OCI-M2 (cell line): ENCODE results near the gene CNBP.
"Not testable (repeated sequence)": the region's sequence is repeated elsewhere in the genome, so short reads cannot be mapped to it uniquely, and the experiment has no call there.

Experiments used
- DNase-seq: peaks from one replicate; lab custom pipeline; 2025; ENCODE audit not compliant: unreplicated experiment; lab: John Stamatoyannopoulos, UW

CNBP gene

DNA sequence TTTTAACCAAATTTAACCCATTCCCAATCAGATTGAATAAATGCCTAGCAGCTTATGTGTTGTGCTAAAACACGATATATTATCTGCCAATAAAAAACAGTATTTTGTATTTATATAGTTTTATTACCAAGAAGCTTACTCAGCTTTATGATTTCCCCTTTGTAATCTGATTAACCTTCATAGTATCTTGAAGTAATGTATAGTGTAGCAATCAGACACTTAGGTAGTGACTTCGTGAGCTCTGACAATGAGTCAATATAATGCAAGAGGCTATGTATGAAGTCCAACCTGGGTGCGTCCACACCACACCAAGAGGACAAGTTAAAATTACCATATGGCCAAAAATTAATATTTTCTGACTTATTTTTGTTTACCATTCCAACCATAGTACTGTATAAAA lies 2.1 kb upstream of the CNBP start:
- DNase-seq, result no peak

DNA sequence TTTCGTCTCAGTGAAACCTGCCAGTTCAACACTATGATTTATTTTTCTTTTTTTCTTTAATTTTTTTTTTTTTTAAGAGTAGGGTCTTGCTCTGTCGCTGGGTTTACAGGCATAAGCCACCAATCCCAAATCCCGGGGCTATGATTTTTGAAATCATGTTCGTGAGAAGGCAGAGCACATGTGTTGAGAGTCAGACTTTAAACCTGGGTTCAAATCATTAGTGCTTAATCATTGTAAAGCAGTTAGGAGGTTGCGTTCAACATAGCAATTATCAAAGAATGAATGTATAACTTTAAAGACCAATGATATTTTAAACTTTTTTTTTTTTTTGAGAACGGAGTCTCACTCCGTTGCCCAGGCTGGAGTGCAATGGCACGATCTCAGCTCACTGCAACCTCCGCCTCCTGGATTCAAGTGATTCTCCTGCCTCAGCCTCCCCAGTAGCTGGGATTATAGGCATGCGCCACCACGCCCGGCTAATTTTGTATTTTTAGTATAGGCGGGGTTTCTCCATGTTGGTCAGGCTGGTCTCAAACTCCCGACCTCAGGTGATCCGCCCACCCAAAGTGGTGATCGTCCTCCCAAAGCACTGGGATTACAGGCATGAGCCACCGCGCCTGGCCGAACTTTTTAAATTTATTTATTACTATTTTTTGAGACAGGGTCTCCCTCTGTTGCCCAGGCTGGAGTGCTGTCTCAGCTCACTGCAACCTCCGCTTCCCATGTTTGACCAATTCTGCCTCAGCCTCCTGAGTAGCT lies 1.3 kb upstream of the CNBP start:
- DNase-seq, result not testable (repeated sequence)

DNA sequence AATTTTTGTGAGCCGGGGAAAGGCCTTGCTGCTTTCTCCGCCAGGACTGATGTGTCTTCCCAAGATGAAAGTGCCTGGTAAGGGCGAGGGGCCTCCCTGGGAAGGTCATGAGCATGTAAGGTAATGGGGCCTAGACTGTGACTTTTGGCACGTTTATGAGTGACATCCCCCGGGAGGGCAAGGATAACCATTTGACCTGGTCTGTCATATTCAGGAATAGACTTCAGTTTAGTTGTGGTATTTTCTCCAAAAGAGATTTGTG lies 631 bp upstream of the CNBP start:
- DNase-seq, result no peak

DNA sequence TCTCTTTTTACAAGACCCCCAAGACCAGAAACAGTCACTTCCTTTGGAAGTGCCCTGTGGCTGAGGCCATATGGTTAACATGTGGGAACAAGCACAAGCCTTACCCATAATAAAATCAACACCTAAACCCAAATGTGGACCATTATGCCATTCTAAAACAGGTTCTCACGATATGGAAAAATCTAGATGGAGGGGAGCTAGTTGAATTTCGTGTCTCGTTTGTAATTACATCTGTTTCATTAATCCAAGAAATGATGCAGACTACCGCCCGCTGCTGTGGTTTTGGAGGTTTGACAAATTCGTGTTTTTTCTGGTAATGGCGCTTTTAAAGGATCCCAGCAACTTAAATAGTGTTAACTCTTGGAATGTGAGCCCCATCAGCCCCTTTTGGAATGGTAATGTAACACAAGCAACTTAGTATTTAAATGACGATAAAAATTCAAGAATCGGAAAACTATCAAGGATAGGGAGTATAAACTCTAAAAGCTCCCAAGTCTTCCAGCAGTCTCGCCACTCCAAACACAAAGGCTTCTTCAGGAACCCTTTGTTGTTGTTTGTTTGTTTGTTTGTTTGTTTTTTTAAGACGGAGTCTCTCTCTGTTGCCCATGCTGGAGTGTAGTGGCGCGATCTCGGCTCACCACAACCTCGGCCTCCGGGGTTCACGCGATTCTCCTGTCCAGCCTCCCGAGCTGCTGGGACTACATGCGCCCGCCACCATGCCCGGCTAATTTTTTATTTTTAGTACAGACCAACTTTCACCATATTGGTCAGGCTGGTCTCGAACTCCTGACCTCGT lies 1.1 kb downstream of the CNBP start:
- no peak for DNase-seq

DNA sequence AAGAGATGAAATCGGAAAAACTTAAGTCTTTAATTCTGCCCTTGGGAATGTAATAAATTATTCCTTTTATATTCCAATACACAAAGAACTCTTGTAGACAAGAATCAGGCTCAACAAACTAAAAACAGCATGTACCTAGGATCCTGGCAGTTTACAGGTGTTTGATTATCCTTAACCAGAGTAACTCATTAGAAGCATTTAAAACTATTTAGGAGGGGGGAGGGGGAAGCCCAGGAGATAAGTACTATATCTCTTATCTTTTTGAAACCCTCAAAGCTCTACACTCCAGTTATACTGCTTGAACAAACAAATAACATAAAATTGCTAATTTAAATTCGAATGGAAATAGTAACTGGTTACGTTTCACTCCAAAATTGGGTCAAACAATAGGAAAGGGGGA lies 1.9 kb downstream of the CNBP start:
- DNase-seq, result no peak

DNA sequence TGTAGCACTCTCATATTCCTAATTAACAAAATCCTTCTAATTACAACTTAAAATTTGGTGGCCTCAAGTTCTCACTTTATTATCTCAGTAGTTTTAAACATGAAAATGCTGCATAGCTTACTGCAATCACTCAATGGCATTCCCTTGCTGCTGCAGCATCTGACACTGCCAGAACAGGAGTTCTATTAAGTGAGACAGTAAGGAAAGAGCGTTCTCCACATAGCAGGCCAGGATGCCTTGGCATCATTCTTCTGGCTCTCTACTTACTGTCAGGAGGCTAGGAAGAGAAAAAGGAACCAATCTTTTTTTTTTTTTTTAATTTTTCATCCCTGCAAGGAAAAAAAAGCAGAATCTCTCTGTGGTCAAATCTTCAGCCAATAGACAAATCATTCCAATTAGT lies 3.2 kb downstream of the CNBP start:
- DNase-seq, result no peak

DNA sequence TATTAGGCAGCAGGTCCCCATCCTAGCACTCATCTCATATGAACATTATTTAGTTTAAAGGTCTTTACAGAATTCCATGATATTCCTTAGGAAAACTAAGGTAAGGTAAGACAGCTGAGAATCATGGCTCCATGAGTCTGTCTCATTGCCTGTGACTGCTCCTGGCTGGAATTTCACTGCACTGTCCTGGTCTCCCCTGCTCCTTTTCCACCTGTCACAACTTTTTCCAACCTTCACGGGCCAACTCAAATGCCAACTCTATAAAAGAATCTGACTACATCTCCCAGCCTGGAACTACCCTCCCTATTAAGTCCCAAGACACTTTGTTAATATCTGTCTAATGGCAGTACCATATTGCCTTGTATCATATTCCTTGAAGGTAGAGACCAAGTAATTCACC lies 7.6 kb downstream of the CNBP start:
- DNase-seq, result no peak

DNA sequence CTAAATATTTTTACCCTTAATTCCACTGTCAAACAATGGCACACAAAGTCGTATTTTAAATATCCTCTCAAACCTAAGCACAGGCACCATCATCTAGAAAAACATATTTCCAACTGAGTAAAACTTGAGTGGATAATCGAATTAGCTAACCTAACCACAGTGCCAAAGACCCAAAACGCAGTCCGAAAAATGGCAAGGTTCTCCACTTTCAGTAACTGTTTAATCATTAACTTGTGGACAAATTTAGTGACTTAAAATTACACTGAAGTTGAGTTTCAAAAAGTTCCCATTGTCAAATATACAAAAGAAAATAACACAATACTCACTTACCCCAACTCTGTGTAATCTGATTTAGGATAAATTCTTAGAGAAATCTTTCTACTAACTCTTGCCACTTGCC lies 10.0 kb downstream of the CNBP start:
- no peak for DNase-seq

DNA sequence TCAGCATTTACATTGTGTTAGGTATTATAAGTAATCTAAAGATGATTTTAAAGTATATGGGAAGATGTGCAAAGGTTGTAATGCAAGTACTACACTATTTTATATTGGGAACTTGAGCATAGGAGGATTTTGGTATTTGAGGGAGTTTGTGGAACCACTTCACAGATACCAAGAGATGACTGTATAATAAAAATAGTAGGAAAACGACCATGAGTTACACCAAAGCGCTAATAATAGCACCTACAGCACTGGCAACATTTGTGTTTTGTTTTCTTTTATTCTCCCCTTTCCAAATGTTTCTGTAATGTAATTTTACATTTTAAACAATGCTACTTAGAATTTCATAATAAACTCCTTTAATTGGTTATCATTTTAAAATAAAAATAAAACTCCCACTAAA lies 10.5 kb downstream of the CNBP start:
- DNase-seq, result no peak

DNA sequence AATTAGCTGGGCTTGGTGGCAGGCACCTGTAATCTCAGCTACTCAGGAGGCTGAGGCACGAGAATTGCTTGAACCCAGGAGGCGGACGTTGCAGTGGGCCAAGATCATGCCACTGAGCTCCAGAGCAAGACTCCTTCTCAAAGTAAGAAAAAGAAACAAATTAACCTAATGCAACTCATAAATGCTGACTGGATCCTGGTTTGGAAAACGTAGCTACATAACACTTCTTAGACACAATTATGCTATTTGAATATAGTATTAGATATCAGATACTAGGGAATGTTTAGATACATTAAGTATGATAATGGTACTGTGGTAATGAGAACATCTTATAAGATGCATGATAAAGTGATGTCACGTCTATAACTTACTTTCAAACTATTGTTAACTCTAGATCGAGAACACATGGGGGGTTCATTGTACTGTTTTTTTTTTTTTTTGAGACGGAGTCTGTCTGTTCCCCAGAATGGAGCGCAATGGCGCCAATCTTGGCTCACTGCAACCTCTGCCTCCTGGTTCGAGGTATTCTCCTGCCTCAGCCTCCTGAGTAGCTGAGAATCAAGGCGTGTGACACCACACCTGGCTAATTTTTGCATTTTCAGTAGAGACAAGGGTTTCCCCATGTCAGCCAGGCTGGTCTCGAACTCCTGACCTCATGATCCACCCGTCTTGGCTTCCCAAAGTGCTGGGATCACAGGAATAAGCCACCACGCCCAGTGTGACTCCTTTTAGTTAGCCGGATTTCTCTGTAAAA lies 16.9 kb downstream of the CNBP start:
- DNase-seq, result no peak

DNA sequence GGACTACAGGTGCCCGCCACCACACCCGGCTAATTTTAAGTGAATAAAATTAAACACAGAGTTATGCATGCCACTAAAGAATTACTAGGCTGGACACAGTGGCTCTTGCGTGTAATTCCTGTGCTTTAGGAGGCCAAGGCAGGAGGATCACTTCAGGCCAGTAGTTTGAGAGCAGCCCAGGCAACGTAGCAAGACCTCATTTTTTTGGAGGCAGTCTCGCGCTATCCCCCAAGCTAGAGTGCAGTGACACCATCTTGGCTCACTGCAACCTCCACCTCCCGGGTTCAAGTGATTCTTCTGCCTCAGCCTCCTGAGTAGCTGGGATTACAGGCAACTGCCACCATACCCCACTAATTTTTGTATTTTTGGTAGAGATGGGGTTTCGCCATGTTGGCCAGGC lies 18.1 kb downstream of the CNBP start:
- DNase-seq, result not testable (repeated sequence)

DNA sequence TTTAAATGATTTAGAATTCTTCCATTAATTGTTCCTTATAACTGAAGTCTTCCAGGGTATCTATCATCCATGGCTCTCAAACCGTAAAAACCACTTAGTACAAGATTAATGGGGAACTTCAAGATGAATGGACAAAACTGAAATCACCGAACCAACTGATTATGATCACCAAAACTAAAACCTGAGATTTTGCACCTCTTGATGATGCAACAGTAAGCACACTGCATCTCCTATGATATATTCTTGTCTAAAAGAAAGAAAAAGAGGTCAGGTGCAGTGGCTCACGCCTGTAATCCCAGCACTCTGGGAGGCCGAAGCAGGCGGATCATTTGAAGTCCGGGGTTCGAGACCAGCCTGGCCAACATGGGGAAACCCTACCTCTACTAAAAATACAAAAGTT lies 19.2 kb downstream of the CNBP start:
- no peak for DNase-seq

DNA sequence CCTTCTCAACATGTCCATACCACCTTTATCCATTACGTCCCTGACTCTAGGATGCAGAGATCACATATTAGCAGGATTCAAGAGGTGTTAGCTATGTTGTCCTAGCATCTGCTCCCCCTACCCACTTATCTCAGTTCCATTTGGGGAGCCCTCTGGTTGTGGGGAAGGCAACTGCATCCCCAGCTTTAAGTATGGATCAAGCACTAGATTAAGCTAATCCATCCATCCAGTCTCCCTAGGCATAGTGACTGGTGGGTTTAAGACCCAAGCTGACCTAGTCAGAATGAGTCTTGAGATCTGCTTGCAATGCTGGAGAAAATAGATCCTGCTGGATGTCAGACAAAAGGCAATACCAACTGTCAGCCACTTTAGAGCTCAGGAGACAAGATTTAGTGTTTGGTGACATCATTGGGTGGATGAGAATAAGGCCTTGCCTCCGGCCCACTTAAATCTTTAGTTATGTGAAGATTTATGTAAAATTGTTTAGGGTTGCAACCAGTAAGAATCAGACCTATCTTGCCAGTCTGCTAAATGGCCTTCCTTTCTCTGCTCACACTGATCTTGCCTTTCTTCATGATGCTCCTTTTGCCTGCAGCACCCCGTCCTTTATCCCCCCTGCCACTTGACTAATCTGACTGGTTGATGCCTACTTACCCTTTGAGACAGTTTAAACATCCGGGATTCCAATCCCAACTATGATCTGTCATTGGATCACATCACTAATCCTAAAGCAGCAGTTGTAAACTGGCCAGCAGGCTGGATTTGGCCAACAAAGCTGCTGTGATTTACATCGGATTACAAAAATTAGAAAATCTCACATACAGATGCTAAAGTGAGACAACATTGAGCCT lies 20.7 kb downstream of the CNBP start:
- DNase-seq, result no peak

DNA sequence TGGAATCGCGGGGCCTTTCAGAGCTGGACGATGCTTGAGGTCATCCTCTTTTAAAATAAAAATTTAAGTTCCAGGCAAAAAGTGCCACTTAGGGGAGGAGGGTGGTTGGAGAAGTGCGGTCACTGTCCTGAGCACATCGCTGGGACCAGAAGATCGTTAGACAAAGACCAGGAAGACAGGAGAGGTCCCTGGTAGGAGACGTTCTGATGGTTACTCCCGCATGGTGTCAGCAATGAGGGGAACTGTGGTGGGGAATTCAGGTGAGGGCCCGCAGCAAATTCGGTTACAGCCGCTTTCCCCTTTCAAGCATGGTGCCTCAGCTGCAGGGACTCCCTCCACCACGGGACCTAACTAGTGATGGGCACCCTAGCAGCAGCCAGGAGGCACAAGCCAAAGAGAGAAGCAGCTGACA lies 21.8 kb downstream of the CNBP start:
- DNase-seq, result no peak

DNA sequence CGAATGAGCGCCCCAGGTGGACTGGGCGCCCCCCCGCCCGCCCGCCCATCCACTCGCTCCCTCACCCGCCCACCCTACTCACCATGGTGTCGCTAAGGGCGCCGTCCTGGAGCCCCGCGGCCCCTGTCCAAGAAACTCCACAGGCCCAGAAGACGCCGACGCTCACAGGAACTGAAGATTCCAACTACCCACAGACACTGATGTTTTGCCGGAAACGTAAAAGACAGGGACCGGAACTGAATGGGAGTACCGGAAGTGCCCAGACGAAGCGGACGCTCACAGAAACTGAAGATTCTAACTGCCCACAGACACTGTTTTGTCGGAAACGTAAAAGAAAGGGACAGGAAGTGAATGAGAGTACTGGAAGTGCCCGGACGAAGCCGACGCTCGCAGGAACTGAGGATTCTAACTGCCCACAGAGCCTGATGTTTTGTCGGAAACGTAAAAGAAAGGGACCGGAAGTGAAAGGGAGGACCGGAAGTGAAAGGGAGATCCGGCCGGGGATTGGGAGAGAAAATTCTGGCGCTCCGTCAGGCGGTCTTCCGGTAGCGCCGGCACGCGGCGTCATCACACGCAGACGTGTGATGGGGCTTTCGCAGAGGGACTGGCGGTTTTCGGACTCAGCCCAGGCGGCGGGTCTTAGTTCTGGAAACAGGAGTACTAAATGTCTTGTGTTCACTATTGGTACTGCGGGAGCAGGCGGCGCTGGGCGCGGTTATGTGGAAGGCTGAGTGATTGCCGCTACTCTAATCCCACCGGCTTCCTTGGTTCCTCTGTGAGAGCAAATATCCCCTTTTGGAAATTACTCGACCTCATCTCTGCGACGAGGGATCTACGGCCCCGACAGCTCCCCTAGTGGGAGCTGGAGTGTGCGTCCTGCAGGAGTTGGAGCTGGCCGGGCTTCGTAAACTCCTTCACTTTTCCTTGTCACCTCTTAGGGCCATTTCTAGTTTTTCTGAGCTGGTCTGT lies 22.5 kb downstream of the CNBP start, which contains the start of gene ISY1:
ISY1 (minus strand) TSS at position 173 of the 969 bp plus-strand sequence; CDS start at position 85, 88 bp downstream.
- peak; percentile 91 for DNase-seq

DNA sequence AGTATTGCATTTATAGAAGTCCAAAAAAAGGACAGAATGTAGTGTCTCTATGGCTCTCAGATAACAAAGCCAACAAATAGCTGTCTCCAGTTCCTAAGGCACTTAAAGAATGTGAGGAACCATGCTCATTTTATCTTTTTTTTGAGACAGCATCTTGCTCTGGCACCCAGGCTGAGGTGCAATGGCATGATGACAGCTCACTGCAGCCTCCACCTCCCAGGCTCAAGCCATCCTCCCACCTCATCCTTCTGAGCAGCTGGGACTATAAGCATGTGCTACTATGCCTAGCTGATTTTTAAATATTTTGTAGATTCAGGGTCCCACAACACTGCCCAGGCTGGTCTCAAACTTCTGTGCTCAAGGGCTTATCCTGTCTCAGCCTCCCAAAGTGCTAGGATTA lies 38.9 kb downstream of the CNBP start:
- DNase-seq, result no peak

DNA sequence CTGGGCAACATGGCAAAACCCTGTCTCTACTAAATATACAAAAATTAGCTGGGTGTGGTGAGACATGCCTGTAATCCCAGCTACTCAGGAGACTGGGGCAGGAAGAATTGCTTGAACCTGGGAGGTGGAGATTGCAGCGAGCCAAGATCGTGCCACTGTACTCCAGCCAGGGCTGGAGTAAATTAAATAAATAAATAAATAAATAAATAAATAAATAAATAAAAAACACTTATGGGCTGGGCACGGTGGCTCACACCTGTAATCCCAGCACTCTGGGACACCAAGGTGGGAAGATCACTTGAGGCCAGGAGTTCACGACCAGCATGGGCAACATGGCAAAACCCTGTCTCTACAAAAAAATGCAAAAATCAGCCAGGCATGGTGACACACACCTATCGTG lies 42.7 kb downstream of the CNBP start:
- DNase-seq, result not testable (repeated sequence)

DNA sequence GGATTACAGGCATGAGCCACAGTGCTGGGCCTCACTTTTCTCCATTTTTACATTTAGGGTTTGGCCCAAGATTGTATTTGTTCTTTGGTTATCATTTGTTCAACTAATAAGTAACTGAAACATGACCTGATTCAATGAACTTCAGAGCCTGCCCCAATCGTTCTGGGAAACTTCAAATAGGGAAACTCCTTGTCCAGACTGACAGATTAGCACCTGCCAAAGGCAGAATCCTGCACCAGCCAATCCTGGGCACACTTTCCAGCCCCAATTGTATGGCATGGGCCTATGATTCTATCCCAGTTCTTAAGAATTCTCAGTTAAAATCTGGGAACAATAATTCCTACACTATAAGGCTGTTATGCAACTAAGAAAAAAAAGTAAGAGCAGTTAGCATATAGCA lies 43.8 kb downstream of the CNBP start:
- DNase-seq, result no peak

DNA sequence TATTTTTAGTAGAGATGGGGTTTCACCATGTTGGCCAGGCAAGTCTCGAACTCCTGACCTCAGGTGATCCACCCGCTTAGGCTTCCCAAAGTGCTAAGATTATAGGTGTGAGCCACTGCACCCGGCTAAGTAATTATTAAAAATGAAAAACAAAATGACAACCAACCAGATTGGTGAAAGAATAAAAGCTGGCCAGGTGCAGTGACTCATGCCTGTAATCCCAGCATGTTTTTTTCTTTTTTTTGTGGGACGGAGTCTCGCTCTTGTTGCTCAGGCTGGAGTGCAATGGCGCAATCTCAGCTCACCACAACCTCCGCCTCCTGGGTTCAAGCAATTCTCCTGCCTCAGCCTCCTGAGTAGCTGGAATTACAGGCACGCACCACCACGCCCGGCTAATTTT lies 47.4 kb downstream of the CNBP start:
- DNase-seq, result not testable (repeated sequence)
